ENCODE data around the gene SUSD6.

DNA sequence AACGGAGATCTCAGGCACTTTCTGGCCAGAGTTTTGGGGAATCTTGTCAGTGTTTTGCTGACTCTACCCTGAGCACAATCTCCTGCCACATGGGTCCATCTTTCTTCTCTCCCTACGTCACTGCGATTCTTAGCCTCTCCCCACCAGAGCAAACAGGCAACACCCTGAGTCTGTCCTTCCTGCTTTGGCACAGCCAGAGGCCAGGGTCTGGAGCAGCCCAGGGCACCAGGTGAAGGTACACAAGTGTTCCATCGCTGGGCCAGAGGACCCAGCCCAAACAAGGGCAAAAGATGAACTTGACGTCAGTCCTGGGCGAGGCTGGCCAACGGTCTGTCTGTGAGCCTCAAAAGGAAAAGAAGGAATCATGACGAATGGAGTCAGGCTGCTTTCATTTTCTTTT, 24.0 kb upstream of the SUSD6 start:
- TF ChIP-seq, protein P1, sequence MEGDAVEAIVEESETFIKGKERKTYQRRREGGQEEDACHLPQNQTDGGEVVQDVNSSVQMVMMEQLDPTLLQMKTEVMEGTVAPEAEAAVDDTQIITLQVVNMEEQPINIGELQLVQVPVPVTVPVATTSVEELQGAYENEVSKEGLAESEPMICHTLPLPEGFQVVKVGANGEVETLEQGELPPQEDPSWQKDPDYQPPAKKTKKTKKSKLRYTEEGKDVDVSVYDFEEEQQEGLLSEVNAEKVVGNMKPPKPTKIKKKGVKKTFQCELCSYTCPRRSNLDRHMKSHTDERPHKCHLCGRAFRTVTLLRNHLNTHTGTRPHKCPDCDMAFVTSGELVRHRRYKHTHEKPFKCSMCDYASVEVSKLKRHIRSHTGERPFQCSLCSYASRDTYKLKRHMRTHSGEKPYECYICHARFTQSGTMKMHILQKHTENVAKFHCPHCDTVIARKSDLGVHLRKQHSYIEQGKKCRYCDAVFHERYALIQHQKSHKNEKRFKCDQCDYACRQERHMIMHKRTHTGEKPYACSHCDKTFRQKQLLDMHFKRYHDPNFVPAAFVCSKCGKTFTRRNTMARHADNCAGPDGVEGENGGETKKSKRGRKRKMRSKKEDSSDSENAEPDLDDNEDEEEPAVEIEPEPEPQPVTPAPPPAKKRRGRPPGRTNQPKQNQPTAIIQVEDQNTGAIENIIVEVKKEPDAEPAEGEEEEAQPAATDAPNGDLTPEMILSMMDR (IDR thresholded peaks at IDR 0.05) = no peak
- no peak for TF ChIP-seq POLR2A (IDR thresholded peaks at IDR 0.05)
